ENCODE measurements around the gene DHRS2.
"Not testable (repeated sequence)": the region's sequence is repeated elsewhere in the genome, so short reads cannot be mapped to it uniquely, and the experiment has no call there.

DHRS2 gene

GRCh38 chr14:23648764-23649460 is 12.7 kb downstream of the DHRS2 start:
- no peak for DNase-seq

DNA sequence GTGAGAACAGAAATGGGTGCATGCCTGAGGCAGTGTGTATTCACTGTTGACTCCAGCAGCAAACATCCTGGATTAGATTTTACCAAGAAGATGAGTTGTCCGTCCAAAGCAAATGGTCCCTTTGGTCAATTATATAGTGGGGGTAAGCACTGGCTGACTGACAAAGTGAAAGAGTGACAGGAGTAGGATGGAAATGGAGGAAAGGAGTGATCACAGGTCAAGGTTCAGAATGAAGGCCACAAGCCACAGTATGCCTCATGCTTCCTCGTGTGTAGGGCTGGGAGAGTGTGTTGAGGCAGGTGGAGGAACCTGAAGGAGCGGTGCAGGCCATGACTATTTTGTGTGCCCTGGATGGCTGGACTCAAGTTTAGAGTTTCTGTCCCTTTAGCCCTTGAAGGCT is 14.3 kb downstream of the DHRS2 start:
- DNase-seq: no peak

GRCh38 chr14:23653051-23653450 is 16.9 kb downstream of the DHRS2 start:
- no peak for DNase-seq

DNA sequence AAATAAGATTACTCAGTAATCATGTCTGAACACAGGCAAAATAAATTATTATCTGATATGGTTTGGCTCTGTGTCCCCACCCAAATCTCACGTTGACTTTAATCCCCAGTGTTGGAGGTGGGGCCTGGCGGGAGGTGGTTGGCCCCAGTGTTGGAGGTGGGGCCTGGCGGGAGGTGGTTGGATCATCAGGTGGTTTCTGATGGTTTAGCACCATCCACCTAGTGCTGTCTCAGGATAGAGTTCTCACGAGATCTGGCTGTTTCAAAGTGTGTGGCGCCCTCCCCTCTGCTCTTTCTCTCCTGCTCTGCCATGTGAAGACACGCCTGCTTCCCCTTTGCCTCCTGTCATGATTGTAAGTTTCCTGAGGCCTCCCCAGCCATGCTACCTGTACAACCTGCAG is 18.1 kb downstream of the DHRS2 start:
- DNase-seq: no peak

DNA sequence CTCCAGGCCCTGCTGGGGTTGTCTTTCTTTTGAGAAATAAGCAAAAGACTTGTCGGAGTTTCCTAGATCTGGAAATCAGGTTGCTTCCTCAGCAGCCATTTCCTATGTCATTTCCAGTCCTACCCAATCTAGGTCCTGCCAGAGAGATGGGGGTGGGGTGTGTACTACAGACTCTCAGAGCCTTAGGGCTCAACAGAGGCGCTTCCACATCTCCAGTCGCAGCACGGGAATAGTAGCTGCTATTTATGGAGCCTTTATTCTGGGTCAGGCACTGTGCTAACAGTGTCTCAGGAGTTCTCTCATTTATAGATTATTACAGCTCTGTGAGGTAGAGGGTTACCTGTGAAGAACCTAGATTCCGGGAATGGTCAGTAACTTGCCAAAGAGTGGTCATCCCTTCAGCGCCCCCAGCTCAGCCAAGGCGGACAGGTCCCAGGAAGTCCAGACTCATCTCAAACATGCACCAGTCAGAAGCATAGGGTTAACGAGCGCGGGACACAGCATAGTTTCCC is 21.9 kb downstream of the DHRS2 start:
- DNase-seq: no peak

- no peak for DNase-seq
Measured at GRCh38 chr14:23660290-23661226, 24.4 kb downstream of the DHRS2 start.

GRCh38 chr14:23661542-23661941 is 25.4 kb downstream of the DHRS2 start:
- DNase-seq: no peak

DNA sequence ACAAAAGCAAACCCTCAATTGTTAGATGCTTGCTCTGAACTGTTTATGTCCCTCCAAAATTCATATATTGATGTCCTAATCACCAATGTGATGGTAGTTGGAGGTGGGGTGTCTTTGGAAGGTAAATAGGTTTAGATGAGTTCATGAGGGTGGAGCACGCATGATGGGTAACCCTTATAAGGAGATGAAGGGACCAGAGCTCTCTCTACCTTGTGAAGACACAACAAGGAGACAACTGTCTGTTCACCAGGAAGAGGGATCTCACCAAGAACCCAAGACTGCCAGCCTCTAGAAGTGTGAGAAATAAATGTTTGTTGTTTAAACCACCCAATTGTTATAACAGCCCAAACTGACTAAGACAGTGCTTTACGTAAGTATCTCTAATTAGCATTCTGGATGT is 27.0 kb downstream of the DHRS2 start:
- DNase-seq: no peak

DNA sequence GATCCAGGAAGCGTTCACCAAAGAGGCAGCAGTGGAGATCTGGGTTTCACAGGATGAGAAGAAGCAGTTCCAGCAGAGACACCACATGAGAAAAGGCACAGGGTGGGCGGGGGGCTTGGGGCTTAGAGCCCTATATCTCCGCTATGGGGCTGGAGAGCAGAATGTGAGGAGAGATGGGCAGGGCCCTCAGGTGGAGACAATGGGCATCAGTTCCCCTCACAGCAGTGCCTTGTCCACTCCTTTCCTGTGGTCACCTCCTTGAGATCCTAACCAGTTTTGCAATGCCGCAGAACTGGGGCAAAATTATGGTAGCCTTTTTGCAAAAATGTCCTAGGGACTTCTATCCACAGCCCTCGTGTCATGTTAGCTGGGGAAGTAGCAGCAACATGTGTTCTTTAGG is 27.5 kb downstream of the DHRS2 start:
- DNase-seq: no peak

GRCh38 chr14:23664207-23664885 is 28.2 kb downstream of the DHRS2 start:
- DNase-seq: no peak

- DNase-seq: no peak
Measured at GRCh38 chr14:23665302-23666016, 29.3 kb downstream of the DHRS2 start.

DNA sequence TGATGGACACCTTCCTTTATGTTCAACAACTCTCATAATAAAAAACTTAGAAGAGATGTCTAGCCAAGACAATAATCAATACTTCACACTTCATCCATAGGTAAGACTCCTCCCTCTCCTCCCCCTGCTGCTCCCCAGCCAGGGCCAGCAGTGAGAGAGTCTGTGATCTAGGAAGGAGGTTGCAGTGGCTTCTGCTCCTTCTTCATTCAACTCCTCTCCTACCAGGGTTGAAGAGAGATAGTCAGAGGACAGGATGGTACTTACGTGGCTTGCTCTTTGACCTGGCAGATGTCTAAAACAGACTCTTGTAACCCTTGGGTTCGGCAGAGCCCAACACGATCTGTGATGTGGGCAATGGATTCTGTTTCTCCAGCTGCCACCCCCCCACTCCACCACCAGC is 31.0 kb downstream of the DHRS2 start:
- DNase-seq: no peak

GRCh38 chr14:23669441-23669840 is 33.3 kb downstream of the DHRS2 start:
- no peak for DNase-seq

GRCh38 chr14:23670481-23670880 is 34.3 kb downstream of the DHRS2 start:
- DNase-seq: no peak

GRCh38 chr14:23672200-23672599 is 36.0 kb downstream of the DHRS2 start:
- DNase-seq: no peak

- DNase-seq: no peak
Measured at GRCh38 chr14:23675337-23675736, 39.2 kb downstream of the DHRS2 start.

DNA sequence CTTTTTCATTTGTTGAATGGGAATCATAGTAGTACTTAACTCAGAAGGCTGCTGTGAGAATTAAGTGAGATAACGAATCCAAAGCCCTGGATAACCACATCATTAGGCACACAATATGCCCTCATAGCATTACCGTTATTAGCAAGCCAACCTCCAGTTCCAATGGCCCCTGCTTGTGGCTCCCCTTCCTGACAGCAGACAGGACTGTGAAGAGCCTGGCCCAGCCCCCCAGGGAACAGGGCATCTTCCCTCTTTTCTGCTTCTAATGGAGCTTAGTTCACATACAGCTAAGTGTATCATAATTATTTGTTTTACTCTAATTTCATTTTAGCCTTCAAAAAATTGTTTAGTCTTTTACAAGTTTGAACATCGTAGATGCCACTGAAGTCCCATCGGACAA is 39.7 kb downstream of the DHRS2 start:
- DNase-seq: no peak

DNA sequence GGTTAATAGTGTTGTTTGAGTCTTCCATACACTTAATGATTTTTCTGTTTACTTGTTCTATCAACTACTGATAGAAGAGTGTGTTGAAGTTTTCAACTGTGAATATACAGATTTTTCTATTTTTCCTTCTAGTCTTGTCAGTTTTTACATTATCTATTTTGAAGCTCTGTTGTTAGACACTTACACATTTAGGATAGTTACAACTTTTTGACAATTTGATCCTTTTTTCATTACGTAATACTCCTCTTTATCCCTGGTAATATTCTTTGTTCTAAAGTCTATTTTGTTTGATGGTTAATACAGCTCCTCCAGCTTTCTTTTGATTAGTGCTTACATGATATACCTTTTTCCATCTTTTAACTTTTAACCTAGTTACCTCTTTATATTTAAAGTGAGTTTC is 45.2 kb downstream of the DHRS2 start:
- no peak for DNase-seq

DNA sequence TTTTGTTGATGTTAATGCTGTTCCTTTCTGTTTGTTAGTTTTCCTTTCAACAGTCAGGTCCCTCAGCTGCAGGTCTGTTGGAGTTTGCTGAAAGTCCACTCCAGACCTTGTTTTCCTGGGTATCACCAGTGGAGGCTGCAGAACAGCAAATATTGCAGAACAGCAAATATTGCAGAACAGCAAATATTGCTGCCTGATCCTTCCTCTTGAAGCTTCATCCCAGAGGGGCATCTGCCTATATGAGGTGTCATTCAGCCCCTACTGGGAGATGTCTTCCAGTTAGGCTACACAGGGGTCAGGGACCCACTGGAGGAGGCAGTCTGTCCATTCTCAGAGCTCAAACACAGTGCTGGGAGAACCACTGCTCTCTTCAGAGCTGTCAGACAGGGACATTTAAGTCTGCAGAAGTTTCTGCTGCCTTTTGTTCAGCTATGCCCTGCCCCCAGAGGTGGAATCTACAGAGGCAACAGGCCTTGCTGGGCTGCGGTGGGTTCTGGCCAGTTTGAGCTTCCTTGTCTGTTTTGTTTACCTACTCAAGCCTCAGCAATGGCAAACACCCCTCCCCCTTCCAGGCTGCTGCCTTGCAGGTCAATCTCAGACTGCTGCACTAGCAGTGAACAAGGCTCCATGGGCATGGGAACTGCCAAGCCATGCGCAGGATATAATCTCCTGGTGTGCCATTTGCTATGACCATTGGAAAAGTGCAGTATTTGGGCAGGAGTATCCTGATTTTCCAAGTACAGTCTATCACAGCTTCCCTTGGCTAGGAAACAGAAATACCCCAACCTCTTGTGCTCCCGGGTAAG is 53.7 kb downstream of the DHRS2 start:
- not testable (repeated sequence) for DNase-seq

DNA sequence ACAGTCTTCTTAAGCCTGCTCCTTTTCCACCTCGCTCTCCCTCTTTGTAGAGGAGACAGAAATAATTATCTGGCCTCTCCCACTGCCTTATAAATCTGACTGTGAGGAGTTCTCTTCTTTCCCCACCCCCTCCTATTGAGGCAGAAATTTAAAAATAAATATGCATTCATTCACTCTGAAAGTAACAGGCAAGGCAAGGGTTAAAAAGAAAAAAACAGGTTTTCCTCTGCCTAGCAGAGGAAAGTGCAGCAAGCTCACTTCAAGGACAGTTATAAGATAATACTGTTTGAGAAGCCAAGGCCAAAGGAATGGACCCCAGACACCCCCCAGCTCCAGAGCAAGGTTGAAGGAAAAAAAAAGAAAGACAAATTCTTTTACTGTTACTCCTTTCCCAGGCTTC is 56.3 kb downstream of the DHRS2 start:
- no peak for DNase-seq

- DNase-seq: no peak
Measured at GRCh38 chr14:23693252-23693775, 57.1 kb downstream of the DHRS2 start.
